SK-N-MC (cell line): Measurements from ENCODE around the gene TRAF7.

Experiments used
- EZH2 ChIP-seq: fragments of 200-600 bp; sonication (generic); IDR thresholded peaks from one replicate; pipeline ENCODE4 v1.6.1; 2017; ENCODE audit warnings: antibody characterized with exemption
- FOXP2 ChIP-seq: optimal IDR thresholded peaks from 2 replicates; pipeline ENCODE3; 2011; ENCODE audit warnings: mild to moderate bottlenecking, moderate library complexity; ENCODE audit not compliant: insufficient read depth; ENCODE audit errors: extremely low read length, control extremely low read depth
- POLR2AphosphoS5 ChIP-seq: IDR thresholded peaks from 2 replicates; pipeline ENCODE4 v1.6.1; 2012; ENCODE audit warnings: mild to moderate bottlenecking, low read depth, low read length, borderline replicate concordance

DNA sequence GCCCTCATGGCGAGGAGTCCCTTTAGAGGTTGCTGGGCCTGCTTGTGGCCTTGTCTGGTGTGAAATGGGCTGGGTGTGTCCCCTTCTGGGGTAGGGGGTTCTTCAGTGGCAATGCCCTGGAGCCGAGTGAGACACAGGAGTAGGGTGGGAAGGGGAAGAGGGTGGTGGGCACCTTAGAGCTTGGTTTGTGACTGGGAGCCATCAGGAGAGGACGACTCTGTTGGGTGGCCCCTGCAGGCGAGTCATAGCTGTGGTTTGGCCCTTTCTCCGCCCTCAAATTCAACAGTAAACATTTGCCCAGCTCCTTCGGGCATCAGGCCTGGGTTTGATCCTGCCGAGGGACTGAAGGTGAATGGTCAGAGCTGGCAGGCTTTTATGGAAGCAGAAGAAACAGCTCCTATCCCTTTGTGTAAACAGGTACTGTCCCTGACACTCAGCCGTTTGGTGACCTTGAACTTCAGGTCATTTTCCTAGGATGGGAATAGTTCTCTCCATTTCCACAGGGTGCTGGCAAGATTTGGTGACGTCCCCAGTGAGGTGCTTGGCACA is 70.7 kb downstream of the TRAF7 start:
- no peak for TF ChIP-seq POLR2AphosphoS5
- no peak for TF ChIP-seq EZH2
- no peak for TF ChIP-seq FOXP2
